Spleen (tissue), 11 donors: ENCODE measurements around the gene NRXN3. TPM values are rescaled to one million over a fixed set of nuclear protein-coding genes. Genes with fewer than 3 reads are reported as not detected.

ENCODE experiments used
- DNase-seq: peaks from one replicate; pipeline ENCODE4 v3.0.0-alpha.2; 2020
- H3K27ac ChIP-seq, 8 donors: fragments of 200-600 bp; sonication (generic) in 7 of 8; 1 replicate in 4 of 8; 2 replicates in 4 of 8; pipeline versions ENCODE4 v1.5.0 to v1.8.0; 2016 to 2021; ENCODE audit warnings: inconsistent platforms in 4 of 8, mild to moderate bottlenecking in 4 of 8, moderate library complexity in 1 of 8
- H3K27me3 ChIP-seq, 7 donors: fragments of 200-600 bp; sonication (generic) in 6 of 7; replicated peaks in 1 of 7; 1 replicate in 4 of 7; 2 replicates in 3 of 7; pipeline versions ENCODE4 v1.5.0 to v1.8.0; 2016 to 2021; ENCODE audit warnings: inconsistent platforms in 3 of 7, mild to moderate bottlenecking in 1 of 7
- H3K36me3 ChIP-seq, 6 donors: fragments of 200-600 bp; sonication (generic) in 5 of 6; 1 replicate in 4 of 6; 2 replicates in 2 of 6; pipeline versions ENCODE4 v1.5.0 to v1.8.0; 2016 to 2021; ENCODE audit warnings: inconsistent platforms in 2 of 6
- H3K4me1 ChIP-seq, 6 donors: fragments of 200-600 bp; sonication (generic) in 5 of 6; 1 replicate in 3 of 6; 2 replicates in 3 of 6; pipeline versions ENCODE4 v1.5.0 to v1.8.0; 2016 to 2021; ENCODE audit warnings: inconsistent platforms in 3 of 6
- H3K4me3 ChIP-seq, 8 donors: fragments of 200-600 bp; sonication (generic) in 7 of 8; 1 replicate in 4 of 8; 2 replicates in 4 of 8; pipeline versions ENCODE4 v1.5.0 to v1.8.0; 2016 to 2021; ENCODE audit warnings: inconsistent platforms in 4 of 8, mild to moderate bottlenecking in 4 of 8, moderate library complexity in 2 of 8
- H3K9me3 ChIP-seq, 8 donors: fragments of 200-600 bp; sonication (generic) in 7 of 8; 1 replicate in 4 of 8; 2 replicates in 4 of 8; pipeline versions ENCODE4 v1.5.0 to v1.8.0; 2016 to 2021; ENCODE audit warnings: inconsistent platforms in 4 of 8
- POLR2A ChIP-seq, 3 donors: fragments of 450-650 bp; IDR thresholded peaks; one replicate each; pipeline ENCODE4 v1.5.1; 2017; ENCODE audit warnings: antibody characterized with exemption in 3 of 3, mild to moderate bottlenecking in 1 of 3
- POLR2AphosphoS5 ChIP-seq, 3 donors: sonication (generic); formaldehyde crosslinking; IDR thresholded peaks; one replicate each; pipeline ENCODE4 v1.5.1; 2017; ENCODE audit warnings: antibody characterized with exemption in 3 of 3
- WGBS, 5 donors: extraction: QIAGEN DNeasy Blood & Tissue Kit in 3 of 5; methylation state at CpG; one replicate each; pipeline versions ENCODE4 v1.1.5 to v1.1.7; 2013 to 2018; 5-methylcytosine and 5-hydroxymethylcytosine counted together
- intact Hi-C: fragments of 100-400 bp; cut with DNase I; formaldehyde crosslinking; loops from one replicate; pipeline ENCODE4 v1.15.0; 2023; ENCODE audit warnings: low total_unique reads
- polyA plus RNA-seq, 3 donors: library from polyadenylated mRNA; stranded (reverse); fragments of 200-250 nt; gene quantifications; one replicate each; pipeline ENCODE4 v1.2.1, GENCODE V29; 2013
- total RNA-seq, 7 donors: library from RNA; depleted of rRNA in 3 of 7; stranded (reverse); fragments of >200 nt in 3 of 7; fragmentation: NEBNext Ultra II Directional in 4 of 7; extraction: Animal tissue kit (Norgen Biotek cat#: 25700) in 4 of 7; gene quantifications; one replicate each; pipeline versions ENCODE4 v1.1.0 to v1.2.1, GENCODE V29; 2016 to 2021
- TF ChIP-seq, protein P1 (sequence below), 11 experiments: fragments of 200-600 bp in 7 of 11; fragments of 450-650 bp in 4 of 11; sonication (generic) in 4 of 11; IDR thresholded peaks in 8 of 11; conservative IDR thresholded peaks in 3 of 11; 1 replicate in 7 of 11; 2 replicates in 4 of 11; pipeline versions ENCODE4 v1.4.0 to v1.8.0; 2016 to 2021; ENCODE audit warnings: antibody characterized with exemption in 11 of 11, inconsistent platforms in 4 of 11, mild to moderate bottlenecking in 1 of 11
- donor health status: healthy with polysubstance abuse.
- donor health status: DM: no; HTN: no; CAD: no; lungs with moderate emphysema.
- donor health status: DM: no; HTN: no; CAD: no.
- donor health status: Bipolar disorder and iron deficiency.
- donor health status: healthy.
- donor health status: DM: no; HTN: no; CAD: no.
- donor health status: DM: yes; HTN: yes; CAD: no.

Gene NRXN3
- total and polyA plus RNA-seq, 10 donors = 0.21 to 11.5 (median 1.6) TPM

DNA sequence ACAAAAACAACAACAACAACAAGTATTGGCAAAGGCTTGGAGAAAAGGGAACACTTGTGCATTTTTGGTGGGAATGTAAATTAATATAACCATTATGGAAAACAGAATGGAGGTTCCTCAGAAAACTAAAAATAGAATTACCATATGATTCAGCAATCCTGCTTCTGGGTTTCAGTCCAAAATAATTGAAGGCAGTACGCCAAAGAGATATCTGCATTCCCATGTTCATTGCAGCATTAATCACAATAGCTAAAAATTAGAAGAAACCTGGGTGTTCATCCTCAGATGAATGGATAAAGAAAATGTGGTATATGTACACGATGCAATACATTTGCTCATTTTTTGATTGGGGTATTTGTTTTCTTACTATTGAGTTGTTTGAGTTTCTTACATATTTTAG is 813.0 kb downstream of the NRXN3 start:
- WGBS, 5 donors = 81 to 91% (median 87%) methylated on average over 2 of the region's 2 CpGs
- Histone ChIP-seq H3K4me1 (no peaks in the 10 kb centered on the region), H3K9me3 (no peaks in the 10 kb centered on the region), H3K27ac (no peak overlapping the region), H3K27me3 (no peaks in the 10 kb centered on the region), H3K36me3 (no peaks in the 10 kb centered on the region), H3K4me3 (no peak overlapping the region)
- no peak for DNase-seq
- TF ChIP-seq, protein P1, sequence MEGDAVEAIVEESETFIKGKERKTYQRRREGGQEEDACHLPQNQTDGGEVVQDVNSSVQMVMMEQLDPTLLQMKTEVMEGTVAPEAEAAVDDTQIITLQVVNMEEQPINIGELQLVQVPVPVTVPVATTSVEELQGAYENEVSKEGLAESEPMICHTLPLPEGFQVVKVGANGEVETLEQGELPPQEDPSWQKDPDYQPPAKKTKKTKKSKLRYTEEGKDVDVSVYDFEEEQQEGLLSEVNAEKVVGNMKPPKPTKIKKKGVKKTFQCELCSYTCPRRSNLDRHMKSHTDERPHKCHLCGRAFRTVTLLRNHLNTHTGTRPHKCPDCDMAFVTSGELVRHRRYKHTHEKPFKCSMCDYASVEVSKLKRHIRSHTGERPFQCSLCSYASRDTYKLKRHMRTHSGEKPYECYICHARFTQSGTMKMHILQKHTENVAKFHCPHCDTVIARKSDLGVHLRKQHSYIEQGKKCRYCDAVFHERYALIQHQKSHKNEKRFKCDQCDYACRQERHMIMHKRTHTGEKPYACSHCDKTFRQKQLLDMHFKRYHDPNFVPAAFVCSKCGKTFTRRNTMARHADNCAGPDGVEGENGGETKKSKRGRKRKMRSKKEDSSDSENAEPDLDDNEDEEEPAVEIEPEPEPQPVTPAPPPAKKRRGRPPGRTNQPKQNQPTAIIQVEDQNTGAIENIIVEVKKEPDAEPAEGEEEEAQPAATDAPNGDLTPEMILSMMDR (IDR thresholded peaks at IDR 0.05 in 8 of 11, conservative IDR thresholded peaks at IDR 0.05 in 3 of 11) = no peak
- TF ChIP-seq POLR2A (IDR thresholded peaks at IDR 0.05) (no peak), POLR2AphosphoS5 (IDR thresholded peaks at IDR 0.05) (no peak)
- intact Hi-C loops = no loop called here

DNA sequence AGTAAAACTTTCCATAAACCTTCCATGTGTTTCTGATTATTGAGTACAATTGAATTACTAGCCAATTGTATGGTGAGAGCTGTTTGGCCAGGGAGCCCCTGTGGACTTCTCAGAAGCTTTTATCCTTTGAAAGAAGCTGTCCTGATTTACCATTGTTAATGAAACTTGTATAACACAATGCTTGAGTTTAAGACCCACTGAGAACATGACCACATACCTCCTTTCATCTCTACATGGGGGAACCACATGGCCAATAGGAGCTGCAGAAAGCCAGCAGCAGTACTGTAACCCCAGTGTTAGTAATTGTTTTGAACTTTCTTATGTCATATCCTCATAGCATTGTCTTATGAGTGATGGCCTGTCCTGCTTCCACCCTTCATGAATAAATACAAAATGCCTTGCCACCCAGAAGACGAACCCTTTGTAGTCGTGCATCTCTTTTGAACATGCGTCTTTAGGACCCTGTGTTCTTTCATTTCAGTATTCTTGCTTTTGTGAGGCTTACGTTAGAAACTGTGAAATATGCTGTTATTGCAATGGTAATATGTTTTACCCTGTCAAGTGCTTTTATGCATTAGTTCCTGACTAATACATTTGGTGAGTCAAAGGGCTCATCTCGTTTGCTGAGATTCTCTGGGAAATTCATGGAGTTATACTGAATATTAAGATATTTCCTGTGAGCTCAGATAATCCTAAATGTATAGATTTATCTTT is 815.7 kb downstream of the NRXN3 start:
- 57 to 63% (median 58%) methylated on average over 5 of the region's 5 CpGs for WGBS, 5 donors
- intact Hi-C loops = no loop called here
- DNase-seq = no peak
- Histone ChIP-seq H3K9me3 (no peaks in the 10 kb centered on the region), H3K27ac (no peak overlapping the region), H3K27me3 (no peaks in the 10 kb centered on the region), H3K36me3 (no peaks in the 10 kb centered on the region), H3K4me3 (no peak overlapping the region), H3K4me1 (no peaks in the 10 kb centered on the region)
- no peak for TF ChIP-seq POLR2AphosphoS5 (IDR thresholded peaks at IDR 0.05)
- no peak for TF ChIP-seq POLR2A (IDR thresholded peaks at IDR 0.05)
- TF ChIP-seq, protein P1 (IDR thresholded peaks at IDR 0.05 in 8 of 11, conservative IDR thresholded peaks at IDR 0.05 in 3 of 11) = no peak

DNA sequence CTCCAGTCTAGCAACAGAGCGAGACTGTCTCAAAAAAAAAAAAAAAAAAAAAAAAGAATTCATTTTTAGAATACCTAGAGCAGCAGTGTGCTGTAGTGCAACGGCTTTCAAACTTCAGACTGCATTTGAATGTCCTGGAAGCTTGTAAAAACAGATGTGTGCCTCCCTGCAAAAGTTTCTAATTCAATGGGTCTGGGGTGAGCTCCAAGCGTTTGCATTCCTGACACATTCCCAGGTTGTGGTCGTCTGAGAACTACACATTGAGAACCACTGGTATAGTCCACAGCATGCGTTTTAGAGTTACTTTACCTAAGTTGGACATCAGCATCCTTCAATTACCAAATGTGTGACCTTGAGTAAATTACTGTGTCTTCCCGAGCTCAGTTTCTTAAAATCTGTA is 816.8 kb downstream of the NRXN3 start:
- no peaks in the 10 kb centered on the region for H3K36me3 ChIP-seq
- TF ChIP-seq POLR2A (IDR thresholded peaks at IDR 0.05) (no peak), POLR2AphosphoS5 (IDR thresholded peaks at IDR 0.05) (no peak)
- TF ChIP-seq, protein P1 (IDR thresholded peaks at IDR 0.05 in 8 of 11, conservative IDR thresholded peaks at IDR 0.05 in 3 of 11) = no peak
- H3K4me1 ChIP-seq = no peaks in the 10 kb centered on the region
- intact Hi-C loops = no loop called here
- DNase-seq = no peak
- no peak overlapping the region for H3K4me3 ChIP-seq
- WGBS, 5 donors = 56 to 71% (median 66%) methylated on average over 6 of the region's 6 CpGs
- H3K9me3 ChIP-seq = no peaks in the 10 kb centered on the region
- H3K27ac ChIP-seq = no peak overlapping the region
- no peaks in the 10 kb centered on the region for H3K27me3 ChIP-seq

DNA sequence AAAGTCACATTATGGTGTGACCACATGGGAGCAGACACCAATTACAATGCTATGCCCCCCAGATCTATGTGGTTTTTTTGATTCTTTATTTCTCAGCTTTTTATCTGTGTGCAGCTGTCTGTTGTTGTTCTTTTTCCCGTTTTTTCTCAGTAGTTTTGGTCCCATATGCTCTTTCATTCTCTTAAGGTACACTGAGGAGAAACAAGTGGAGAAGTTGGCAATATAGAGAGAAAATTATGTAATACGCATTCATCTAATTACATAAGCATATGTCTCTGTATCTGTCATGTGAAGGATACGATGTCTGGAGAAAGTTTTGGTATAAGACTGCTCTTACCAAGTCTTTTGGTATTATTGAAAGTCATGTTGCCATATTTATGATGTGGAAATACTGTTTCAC is 819.0 kb downstream of the NRXN3 start:
- Histone ChIP-seq H3K4me1 (no peaks in the 10 kb centered on the region), H3K9me3 (no peaks in the 10 kb centered on the region), H3K36me3 (no peaks in the 10 kb centered on the region), H3K27me3 (no peaks in the 10 kb centered on the region), H3K4me3 (no peak overlapping the region), H3K27ac (no peak overlapping the region)
- no peak for DNase-seq
- TF ChIP-seq POLR2AphosphoS5 (IDR thresholded peaks at IDR 0.05) (no peak), POLR2A (IDR thresholded peaks at IDR 0.05) (no peak)
- TF ChIP-seq, protein P1 (IDR thresholded peaks at IDR 0.05 in 8 of 11, conservative IDR thresholded peaks at IDR 0.05 in 3 of 11) = no peak
- intact Hi-C loops = no loop called here
- WGBS, 5 donors = 68 to 84% (median 75%) methylated on average over 3 of the region's 3 CpGs
